Endothelial cell (in vitro differentiated cells): ENCODE measurements around the gene DNAH10. TPM values are rescaled to one million over a fixed set of nuclear protein-coding genes. Genes with fewer than 3 reads are reported as not detected.

ENCODE experiments used
- DNase-seq: peaks from one replicate; pipeline ENCODE4 v3.0.0; 2021; ENCODE audit warnings: low spot score
- H3K27ac Mint-ChIP-seq: one replicate; pipeline ENCODE4 v1.8.0; 2021; ENCODE audit warnings: mixed read lengths, inconsistent platforms; ENCODE audit not compliant: unreplicated experiment
- H3K27me3 Mint-ChIP-seq: one replicate; pipeline ENCODE4 v1.8.0; 2021; ENCODE audit warnings: mild to moderate bottlenecking, moderate library complexity, mixed read lengths, inconsistent platforms; ENCODE audit not compliant: unreplicated experiment
- H3K36me3 Mint-ChIP-seq: one replicate; pipeline ENCODE4 v1.8.0; 2021; ENCODE audit warnings: mild to moderate bottlenecking, low read depth, mixed read lengths, inconsistent platforms; ENCODE audit not compliant: unreplicated experiment
- H3K4me1 Mint-ChIP-seq: one replicate; pipeline ENCODE4 v1.8.0; 2021; ENCODE audit warnings: mild to moderate bottlenecking, mixed read lengths, inconsistent platforms; ENCODE audit not compliant: unreplicated experiment
- H3K4me3 Mint-ChIP-seq: one replicate; pipeline ENCODE4 v1.8.0; 2021; ENCODE audit warnings: mild to moderate bottlenecking, mixed read lengths, inconsistent platforms; ENCODE audit not compliant: unreplicated experiment
- H3K9me3 Mint-ChIP-seq: one replicate; pipeline ENCODE4 v1.8.0; 2021; ENCODE audit warnings: mixed read lengths, inconsistent platforms; ENCODE audit not compliant: unreplicated experiment
- total RNA-seq: library from RNA; stranded (reverse); fragmentation: NEBNext Ultra II Directional; extraction: Animal tissue kit (Norgen Biotek cat#: 25700); gene quantifications from one replicate; pipeline ENCODE4 v1.2.1, GENCODE V29; 2021; ENCODE audit not compliant: unreplicated experiment
- TF ChIP-seq, protein P1 (sequence below): fragments of 200-600 bp; sonication (generic); IDR thresholded peaks from one replicate; pipeline ENCODE4 v1.5.0; 2021; ENCODE audit warnings: antibody characterized with exemption; ENCODE audit not compliant: unreplicated experiment

DNAH10 gene
- total RNA-seq, 1 donor from 2014 or later = 1.2 TPM

DNA sequence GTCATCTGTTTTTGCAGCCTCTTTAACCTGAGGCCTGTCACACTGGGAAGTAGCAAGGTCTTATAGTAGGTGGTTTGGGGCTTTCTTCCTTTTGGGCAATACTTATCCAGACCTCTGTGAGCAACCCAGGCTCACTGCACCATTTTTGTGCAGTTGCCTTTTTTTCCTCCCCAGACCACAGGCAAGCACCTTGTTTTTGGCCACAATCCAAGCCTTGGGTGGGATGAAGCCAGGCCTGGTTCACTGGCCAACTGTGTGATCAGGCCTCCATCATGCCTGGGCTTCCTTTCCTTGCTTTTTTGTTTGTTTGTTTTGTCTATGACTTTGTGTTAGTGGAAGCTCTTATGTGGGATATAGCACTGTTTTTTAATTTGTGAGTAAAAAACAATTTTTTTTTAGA is 71.7 kb downstream of the DNAH10 start:
- peaks cover 4% of the 10 kb centered on the region for H3K9me3 Mint-ChIP-seq
- TF ChIP-seq, protein P1, sequence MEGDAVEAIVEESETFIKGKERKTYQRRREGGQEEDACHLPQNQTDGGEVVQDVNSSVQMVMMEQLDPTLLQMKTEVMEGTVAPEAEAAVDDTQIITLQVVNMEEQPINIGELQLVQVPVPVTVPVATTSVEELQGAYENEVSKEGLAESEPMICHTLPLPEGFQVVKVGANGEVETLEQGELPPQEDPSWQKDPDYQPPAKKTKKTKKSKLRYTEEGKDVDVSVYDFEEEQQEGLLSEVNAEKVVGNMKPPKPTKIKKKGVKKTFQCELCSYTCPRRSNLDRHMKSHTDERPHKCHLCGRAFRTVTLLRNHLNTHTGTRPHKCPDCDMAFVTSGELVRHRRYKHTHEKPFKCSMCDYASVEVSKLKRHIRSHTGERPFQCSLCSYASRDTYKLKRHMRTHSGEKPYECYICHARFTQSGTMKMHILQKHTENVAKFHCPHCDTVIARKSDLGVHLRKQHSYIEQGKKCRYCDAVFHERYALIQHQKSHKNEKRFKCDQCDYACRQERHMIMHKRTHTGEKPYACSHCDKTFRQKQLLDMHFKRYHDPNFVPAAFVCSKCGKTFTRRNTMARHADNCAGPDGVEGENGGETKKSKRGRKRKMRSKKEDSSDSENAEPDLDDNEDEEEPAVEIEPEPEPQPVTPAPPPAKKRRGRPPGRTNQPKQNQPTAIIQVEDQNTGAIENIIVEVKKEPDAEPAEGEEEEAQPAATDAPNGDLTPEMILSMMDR = no peak
- peaks cover under 1% of the 10 kb centered on the region for H3K27me3 Mint-ChIP-seq
- H3K27ac Mint-ChIP-seq = no peak overlapping the region
- DNase-seq = no peak
- no peaks in the 10 kb centered on the region for H3K4me1 Mint-ChIP-seq
- no peaks in the 10 kb centered on the region for H3K36me3 Mint-ChIP-seq
- H3K4me3 Mint-ChIP-seq = no peak overlapping the region

DNA sequence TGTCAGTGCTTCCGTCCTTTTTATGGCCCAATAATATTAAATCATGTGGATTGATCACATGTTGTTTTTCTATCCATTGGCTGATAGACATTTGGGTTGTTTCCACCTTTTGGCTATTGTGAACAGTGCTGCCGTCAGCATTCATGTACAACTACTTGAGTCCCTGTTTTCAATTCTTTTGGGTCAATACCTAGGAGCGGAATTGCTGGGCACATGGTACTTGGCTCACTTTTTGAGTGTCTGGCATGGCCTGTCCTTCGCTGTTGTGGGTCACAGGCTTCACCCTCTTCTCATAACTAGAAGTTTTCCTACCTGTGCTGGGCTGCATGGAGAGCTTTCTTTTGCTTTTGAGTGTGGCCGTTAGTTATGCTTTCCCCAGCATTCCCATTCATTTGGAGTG is 72.7 kb downstream of the DNAH10 start:
- Mint-ChIP-seq H3K4me3 (no peak overlapping the region), H3K27me3 (no peaks in the 10 kb centered on the region), H3K36me3 (no peaks in the 10 kb centered on the region), H3K9me3 (peaks cover 4% of the 10 kb centered on the region), H3K4me1 (no peaks in the 10 kb centered on the region), H3K27ac (no peak overlapping the region)
- TF ChIP-seq, protein P1 = no peak
- no peak for DNase-seq

DNA sequence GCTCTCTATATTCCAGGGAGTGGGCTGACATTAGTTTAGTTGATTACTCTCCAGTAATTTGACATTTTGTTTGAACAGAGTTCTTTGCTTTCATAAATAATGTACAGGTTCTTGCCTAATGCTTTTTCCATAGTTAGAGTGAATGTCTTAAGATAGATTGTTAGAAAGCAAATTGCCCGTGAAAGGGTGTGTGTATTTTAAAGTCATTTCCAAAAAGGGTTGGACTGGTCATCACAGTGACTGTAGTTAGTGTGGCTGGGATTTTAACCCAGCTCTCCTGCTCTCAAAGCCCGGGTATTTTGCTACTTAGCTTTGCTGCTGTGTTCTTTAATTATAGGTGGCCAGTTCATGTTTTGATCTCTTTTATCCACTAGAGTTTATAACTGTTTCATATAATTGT is 74.2 kb downstream of the DNAH10 start:
- DNase-seq = no peak
- Mint-ChIP-seq H3K36me3 (no peaks in the 10 kb centered on the region), H3K4me1 (no peaks in the 10 kb centered on the region), H3K27ac (no peak overlapping the region), H3K27me3 (no peaks in the 10 kb centered on the region), H3K4me3 (no peak overlapping the region), H3K9me3 (peaks cover 4% of the 10 kb centered on the region)
- TF ChIP-seq, protein P1 = no peak

DNA sequence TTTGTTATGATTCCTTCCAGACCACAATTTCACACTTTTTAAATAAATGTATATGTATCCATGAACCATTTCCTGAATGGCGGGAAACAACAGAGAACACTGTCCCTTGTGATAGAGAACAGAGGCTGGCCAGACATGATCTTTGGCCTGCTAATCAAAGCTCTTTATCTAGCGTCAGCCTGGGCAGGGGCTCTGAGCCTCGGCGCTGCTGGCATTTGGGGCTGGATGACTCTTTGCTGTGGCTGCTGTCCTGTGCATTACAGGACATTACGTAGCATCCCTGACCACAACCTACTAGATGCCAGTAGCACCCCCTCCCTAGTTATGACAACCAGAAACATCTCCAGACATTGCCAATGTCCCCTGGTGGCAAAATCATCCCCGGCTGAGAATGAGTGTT is 77.7 kb downstream of the DNAH10 start:
- TF ChIP-seq, protein P1 = no peak
- DNase-seq = no peak
- no peak overlapping the region for H3K27ac Mint-ChIP-seq

DNA sequence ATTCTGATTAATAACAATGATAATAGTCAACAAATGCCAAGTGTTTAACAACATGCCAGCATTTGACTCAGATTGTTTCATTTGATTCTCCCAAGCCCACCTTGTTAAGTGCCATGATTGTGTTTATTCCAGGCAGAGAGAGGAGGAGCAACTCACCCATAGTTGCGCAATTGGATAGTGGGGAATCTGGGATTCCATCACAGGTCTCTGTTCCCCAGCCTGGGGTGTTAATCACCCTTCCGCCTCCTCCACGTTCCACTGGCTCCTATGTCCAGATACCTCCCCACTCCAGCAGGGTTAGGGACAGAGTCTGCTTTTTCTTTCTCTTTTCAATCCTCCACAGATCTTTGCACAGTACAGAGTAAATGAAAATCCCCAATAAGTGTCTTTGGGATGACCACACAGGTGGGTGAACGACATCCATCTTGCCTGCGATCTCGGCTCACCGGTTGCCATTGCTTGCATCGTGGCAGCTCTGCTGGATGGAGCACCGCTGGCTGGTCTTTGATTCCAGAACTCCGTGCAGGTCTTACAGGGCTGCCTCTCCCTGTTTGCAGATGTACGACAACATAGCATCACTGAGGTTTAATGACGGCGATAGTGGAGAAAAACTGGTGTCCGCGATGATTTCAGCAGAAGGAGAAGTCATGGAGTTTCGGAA is 78.8 kb downstream of the DNAH10 start:
- Mint-ChIP-seq H3K4me1 (no peaks in the 10 kb centered on the region), H3K36me3 (no peaks in the 10 kb centered on the region), H3K4me3 (no peak overlapping the region), H3K27me3 (peaks cover under 1% of the 10 kb centered on the region), H3K27ac (no peak overlapping the region), H3K9me3 (no peaks in the 10 kb centered on the region)
- DNase-seq = no peak
- TF ChIP-seq, protein P1 = no peak

More for the DNA sequence above, 77.7 kb downstream of the DNAH10 start:
- H3K4me3 Mint-ChIP-seq = no peak overlapping the region
- H3K9me3 Mint-ChIP-seq = peaks cover 4% of the 10 kb centered on the region
- H3K4me1 Mint-ChIP-seq = no peaks in the 10 kb centered on the region
- H3K27me3 Mint-ChIP-seq = no peaks in the 10 kb centered on the region
- no peaks in the 10 kb centered on the region for H3K36me3 Mint-ChIP-seq
